ENCODE data around the gene FYN.

Gene FYN

DNA sequence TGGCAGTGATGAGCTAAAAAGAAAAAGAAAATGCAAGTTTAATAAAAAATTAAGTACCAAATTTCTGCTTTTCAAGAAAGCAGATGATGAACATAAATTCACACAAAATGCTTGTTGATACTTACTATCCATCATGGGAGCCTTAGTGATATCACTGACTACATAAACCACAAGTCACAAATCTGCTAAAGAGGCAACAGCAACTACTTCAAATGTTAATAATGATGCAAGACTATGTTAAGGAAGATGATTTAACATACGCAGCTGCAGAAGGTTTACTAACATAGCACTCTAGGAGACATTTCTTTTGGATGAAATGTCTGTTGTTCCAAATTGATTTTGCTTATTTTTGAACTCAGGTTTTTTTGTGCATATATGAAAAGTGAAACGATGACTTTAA is 18.6 kb downstream of the FYN start:
- DNase-seq (ENCODE audit: low read depth in 2 of 2, low spot score in 1 of 2) = no peak

- DNase-seq (ENCODE audit: low read depth in 2 of 2, low spot score in 1 of 2) = no peak
Observed at GRCh38 chr6:111852725-111853124, 20.5 kb downstream of the FYN start.

GRCh38 chr6:111850295-111850937 is 22.8 kb downstream of the FYN start:
- DNase-seq (ENCODE audit: low read depth in 2 of 2, low spot score in 1 of 2) = no peak

GRCh38 chr6:111849298-111849697 is 24.0 kb downstream of the FYN start:
- no peak for DNase-seq (ENCODE audit: low read depth in 2 of 2, low spot score in 1 of 2)

DNA sequence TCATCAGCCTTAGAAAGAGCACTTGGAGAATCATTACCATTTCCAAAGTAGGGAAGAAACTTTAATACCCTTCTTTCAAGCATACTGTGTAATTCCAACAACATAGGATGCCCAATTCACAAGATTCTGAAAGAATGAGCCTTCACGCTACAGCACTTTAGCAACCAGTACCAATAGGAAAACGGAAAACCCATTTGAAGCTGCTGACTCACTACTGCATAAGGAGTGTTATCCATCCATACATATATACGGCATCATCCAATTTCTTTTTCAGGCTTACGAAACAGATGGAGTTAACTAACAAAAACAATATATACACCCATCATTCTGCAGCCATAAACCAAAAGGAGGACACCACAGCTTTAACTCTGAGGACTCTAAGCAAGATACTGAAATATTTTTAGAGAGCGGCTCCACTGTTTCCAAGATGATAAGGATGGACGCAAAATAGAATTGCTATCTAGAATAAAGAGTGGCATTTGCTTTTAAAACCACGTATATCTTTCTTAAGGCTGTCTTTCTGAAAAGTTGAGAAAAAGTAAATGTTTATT is 24.9 kb downstream of the FYN start:
- no peak for DNase-seq (ENCODE audit: low read depth in 2 of 2, low spot score in 1 of 2)

- DNase-seq (ENCODE audit: low read depth in 2 of 2, low spot score in 1 of 2) = no peak
Observed at GRCh38 chr6:111846492-111847409, 26.5 kb downstream of the FYN start.

DNA sequence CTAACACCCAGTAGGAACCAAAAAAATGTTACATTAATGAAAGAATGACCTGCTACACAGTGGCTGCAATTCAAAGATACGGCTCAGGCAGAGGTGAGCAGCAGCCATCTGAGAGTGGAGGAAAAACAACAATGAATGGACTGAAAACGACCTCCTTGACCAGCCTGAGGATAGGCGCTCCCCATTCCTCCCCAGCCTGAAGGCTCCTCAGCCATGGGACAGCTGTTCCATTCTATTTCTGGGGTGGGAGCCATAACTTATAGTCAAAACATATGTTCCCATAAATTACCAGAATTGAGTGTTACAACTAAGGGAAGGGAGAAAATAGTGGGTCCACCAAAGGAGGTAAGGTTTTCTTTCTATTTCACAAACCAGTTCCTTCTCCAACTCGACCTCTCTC is 27.2 kb downstream of the FYN start:
- DNase-seq (ENCODE audit: low read depth in 2 of 2, low spot score in 1 of 2) = no peak

- no peak for DNase-seq (ENCODE audit: low read depth in 2 of 2, low spot score in 1 of 2)
Observed at GRCh38 chr6:111845441-111845871, 27.8 kb downstream of the FYN start.

DNA sequence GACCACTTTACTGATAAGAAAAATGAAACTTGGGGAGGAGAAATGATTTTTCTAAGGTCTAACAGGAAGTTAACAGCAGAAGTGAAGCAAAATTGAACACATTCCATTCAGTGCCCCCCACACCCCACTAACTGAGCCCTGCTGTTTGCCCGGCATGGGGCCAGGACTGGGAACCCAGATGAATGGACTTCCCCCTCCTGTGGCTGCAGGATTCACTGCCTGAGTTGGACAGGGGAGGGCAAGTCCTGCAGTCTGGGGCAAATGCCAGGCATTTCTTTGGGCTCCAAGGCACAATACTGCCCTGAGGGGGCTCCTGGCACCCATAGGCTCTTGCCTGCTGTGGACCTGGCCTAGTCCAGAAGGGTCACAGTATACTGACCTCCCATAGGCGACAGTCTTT is 28.3 kb downstream of the FYN start:
- DNase-seq (ENCODE audit: low read depth in 2 of 2, low spot score in 1 of 2) = no peak

GRCh38 chr6:111844376-111844775 is 28.9 kb downstream of the FYN start:
- no peak for DNase-seq (ENCODE audit: low read depth in 2 of 2, low spot score in 1 of 2)

- peak in 1 of 2 donors; percentile 40 for DNase-seq (ENCODE audit: low read depth in 2 of 2, low spot score in 1 of 2)
Observed at GRCh38 chr6:111843347-111844147, 29.7 kb downstream of the FYN start.

DNA sequence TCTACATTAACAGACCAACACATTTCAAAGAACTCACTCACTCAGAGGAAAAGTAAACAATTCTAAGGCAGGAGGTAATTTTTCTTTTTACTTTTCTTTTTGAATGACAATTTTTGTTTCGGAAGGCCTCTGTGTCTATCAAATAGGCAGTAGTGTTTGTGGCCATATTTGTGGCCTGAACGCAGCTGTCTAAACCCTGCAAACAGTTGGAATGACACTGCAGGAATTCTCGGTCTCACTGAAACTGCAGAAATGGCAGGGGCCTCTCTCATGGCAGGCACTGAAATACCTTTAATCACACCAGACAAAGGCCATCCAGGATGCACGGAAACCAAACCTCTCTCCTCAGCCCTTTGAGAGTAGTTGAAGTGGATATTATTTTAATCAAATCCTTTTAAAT is 30.4 kb downstream of the FYN start:
- no peak for DNase-seq (ENCODE audit: low read depth in 2 of 2, low spot score in 1 of 2)

- no peak for DNase-seq (ENCODE audit: low read depth in 2 of 2, low spot score in 1 of 2)
Observed at GRCh38 chr6:111842271-111842822, 30.9 kb downstream of the FYN start.

GRCh38 chr6:111841822-111842221 is 31.4 kb downstream of the FYN start:
- DNase-seq (ENCODE audit: low read depth in 2 of 2, low spot score in 1 of 2) = no peak

DNA sequence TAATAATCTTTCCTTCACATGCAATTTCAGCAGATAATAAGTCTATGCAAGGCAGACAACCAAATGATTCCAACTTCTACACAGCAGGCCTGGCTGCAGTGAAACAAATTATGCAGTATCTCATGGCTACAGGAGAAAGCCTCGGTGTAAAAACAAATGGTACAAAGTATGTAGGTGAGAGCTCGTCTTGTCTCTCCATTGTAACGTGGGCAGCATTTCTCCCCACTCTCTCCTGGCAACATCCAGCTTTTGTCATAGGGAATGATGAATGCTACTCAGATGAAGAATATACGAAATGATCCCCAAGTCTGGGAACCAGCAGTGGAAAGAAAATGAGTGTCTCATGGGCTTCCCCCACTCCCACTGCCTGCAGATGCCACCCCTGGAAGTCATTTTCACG is 32.4 kb downstream of the FYN start:
- no peak for DNase-seq (ENCODE audit: low read depth in 2 of 2, low spot score in 1 of 2)

GRCh38 chr6:111838749-111839484 is 34.3 kb downstream of the FYN start:
- DNase-seq (ENCODE audit: low read depth in 2 of 2, low spot score in 1 of 2) = no peak

- DNase-seq (ENCODE audit: low read depth in 2 of 2, low spot score in 1 of 2) = peak in 1 of 2 donors; percentile 25
Observed at GRCh38 chr6:111837641-111838500, 35.4 kb downstream of the FYN start.

DNA sequence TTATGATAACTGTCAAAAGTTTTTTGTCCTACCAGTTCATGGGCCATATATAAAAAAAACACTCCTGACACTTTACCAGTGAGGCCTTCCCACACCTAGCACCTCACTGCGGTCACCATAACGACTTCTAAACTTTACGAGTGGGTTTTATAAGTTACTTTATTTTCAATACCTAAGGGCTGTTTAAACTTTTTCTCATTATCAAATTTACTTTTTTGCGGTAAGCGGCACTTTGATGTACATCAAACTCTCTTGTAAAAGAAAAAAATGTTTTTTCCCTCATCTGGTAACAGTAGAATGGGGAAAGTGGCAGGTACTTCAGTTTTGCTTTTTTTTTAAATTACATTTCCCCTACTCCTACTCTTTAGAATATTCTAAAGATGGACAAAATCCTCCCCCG is 36.2 kb downstream of the FYN start:
- no peak for DNase-seq (ENCODE audit: low read depth in 2 of 2, low spot score in 1 of 2)

DNA sequence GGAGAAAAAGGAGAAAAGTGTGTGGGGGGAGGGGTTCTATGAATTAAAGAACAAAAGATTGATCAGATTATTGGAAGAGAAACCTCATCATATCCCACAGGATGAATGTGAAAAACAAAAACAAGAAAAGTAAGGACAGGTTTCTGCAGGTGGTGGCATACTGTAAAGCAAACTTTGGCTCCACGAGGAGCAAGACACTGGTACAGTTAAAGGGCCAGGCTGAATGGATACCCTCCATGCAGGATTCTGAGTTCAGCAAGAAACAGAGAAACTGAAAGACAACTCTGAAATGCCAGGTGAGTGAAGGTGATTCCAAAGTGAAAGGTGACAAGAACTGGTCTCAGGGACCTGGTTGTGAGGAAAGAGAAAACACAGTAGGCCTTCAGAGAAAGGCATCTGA is 37.4 kb downstream of the FYN start:
- no peak for DNase-seq (ENCODE audit: low read depth in 2 of 2, low spot score in 1 of 2)
